Measurements from ENCODE around the gene RBBP8NL. TPM values are rescaled to one million over a fixed set of nuclear protein-coding genes. Genes with fewer than 3 reads are reported as not detected.

The RBBP8NL gene
- total and polyA plus RNA-seq, 2 donors (not counting 3 experiments of a cell fraction or from before 2014, with no cell fraction given), result not detected

GRCh38 chr20:62460678-62461077, 33.3 kb upstream of the RBBP8NL start:
- no TSS peak for BruUV-seq (replicated peaks)
- no peak for DNase-seq (ENCODE audit: low read depth, low spot score)
- H3K9me3 ChIP-seq (replicated peaks; ENCODE audit: control insufficient read depth, insufficient read depth, low read length), result no peaks in the 10 kb centered on the region
- ChIA-PET CTCF (no interaction called here), POLR2A (no interaction called here)
- no peaks in the 10 kb centered on the region for H3K36me3 ChIP-seq (ENCODE audit: control insufficient read depth in 2 of 2, extremely low read depth in 1 of 2, insufficient read depth in 2 of 2, low read length in 2 of 2)
- H4K20me1 ChIP-seq (replicated peaks; ENCODE audit: control insufficient read depth, extremely low read depth, insufficient read depth, low read length), result no peaks in the 10 kb centered on the region
- TF ChIP-seq MAX (IDR thresholded peaks at IDR 0.05; ENCODE audit: insufficient read depth, insufficient read length) (no peak), FOS (IDR thresholded peaks at IDR 0.05; ENCODE audit: borderline replicate concordance, insufficient read depth, low read length) (no peak), EZH2 (IDR thresholded peaks at IDR 0.05; ENCODE audit: borderline replicate concordance, low read depth, low read length, severe bottlenecking) (no peak), POLR2AphosphoS5 (IDR thresholded peaks at IDR 0.05; ENCODE audit: insufficient read depth, low read depth, low read length) (no peak), JUN (IDR thresholded peaks at IDR 0.05; ENCODE audit: borderline replicate concordance, insufficient read depth, insufficient read length, low read depth) (no peak), POLR2A (IDR thresholded peaks at IDR 0.05; ENCODE audit: low read depth, low read length) (no peak), GATA2 (IDR thresholded peaks at IDR 0.05; ENCODE audit: insufficient read depth, insufficient read length, low read depth, low read length) (no peak), MYC (IDR thresholded peaks at IDR 0.05; ENCODE audit: low read depth, low read length) (no peak)
- TF ChIP-seq, protein P1, sequence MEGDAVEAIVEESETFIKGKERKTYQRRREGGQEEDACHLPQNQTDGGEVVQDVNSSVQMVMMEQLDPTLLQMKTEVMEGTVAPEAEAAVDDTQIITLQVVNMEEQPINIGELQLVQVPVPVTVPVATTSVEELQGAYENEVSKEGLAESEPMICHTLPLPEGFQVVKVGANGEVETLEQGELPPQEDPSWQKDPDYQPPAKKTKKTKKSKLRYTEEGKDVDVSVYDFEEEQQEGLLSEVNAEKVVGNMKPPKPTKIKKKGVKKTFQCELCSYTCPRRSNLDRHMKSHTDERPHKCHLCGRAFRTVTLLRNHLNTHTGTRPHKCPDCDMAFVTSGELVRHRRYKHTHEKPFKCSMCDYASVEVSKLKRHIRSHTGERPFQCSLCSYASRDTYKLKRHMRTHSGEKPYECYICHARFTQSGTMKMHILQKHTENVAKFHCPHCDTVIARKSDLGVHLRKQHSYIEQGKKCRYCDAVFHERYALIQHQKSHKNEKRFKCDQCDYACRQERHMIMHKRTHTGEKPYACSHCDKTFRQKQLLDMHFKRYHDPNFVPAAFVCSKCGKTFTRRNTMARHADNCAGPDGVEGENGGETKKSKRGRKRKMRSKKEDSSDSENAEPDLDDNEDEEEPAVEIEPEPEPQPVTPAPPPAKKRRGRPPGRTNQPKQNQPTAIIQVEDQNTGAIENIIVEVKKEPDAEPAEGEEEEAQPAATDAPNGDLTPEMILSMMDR (IDR thresholded peaks at IDR 0.05; ENCODE audit: extremely low read depth in 1 of 2, insufficient read depth in 1 of 2, low read depth in 1 of 2, low read length in 2 of 2), result no peak
- dilution Hi-C loops (cut with MboI; ENCODE audit: extremely low pct_ligation_motif_present, low sequenced_read_pairs), result no loop called here
- no peak overlapping the region for H3K4me3 ChIP-seq (replicated peaks in 1 of 3; ENCODE audit: insufficient read depth in 1 of 3, low read depth in 1 of 3, low read length in 3 of 3)
- H3K27me3 ChIP-seq (ENCODE audit: control insufficient read depth in 2 of 2, insufficient read depth in 2 of 2, low read length in 2 of 2), result no peaks in the 10 kb centered on the region
- no peaks in the 10 kb centered on the region for H3K4me1 ChIP-seq (ENCODE audit: control insufficient read depth, extremely low read depth, insufficient read depth, low read length)
- H3K9ac ChIP-seq (replicated peaks; ENCODE audit: extremely low read depth, insufficient read depth, low read length), result no peak overlapping the region
- no peaks in the 10 kb centered on the region for H3K79me2 ChIP-seq (ENCODE audit: control insufficient read depth, insufficient read depth, low read length)
- no peaks in the 10 kb centered on the region for H3K9me1 ChIP-seq (replicated peaks; ENCODE audit: control insufficient read depth, extremely low read depth, insufficient read depth, low read length)
- H2AFZ ChIP-seq (ENCODE audit: low read depth, low read length), result no peak overlapping the region
- H3K27ac ChIP-seq (ENCODE audit: insufficient read depth, low read depth, low read length), result no peak overlapping the region
- FAIRE-seq, result no peak
- intact Hi-C loops (cut with micrococcal nuclease), result no loop called here
- no peak overlapping the region for H3K4me2 ChIP-seq (ENCODE audit: insufficient read depth, low read length)
